Muscle layer of duodenum (tissue), 2 donors: ENCODE data around the gene NRDE2.

Experiments
- H3K27ac ChIP-seq: one replicate; pipeline ENCODE4 v1.7.0; 2013; ENCODE audit warnings: mild to moderate bottlenecking, low read length
- H3K27me3 ChIP-seq: one replicate; pipeline ENCODE4 v1.7.0; 2013; ENCODE audit warnings: low read depth, mild to moderate bottlenecking, control low read depth, low read length
- H3K36me3 ChIP-seq, 2 donors: one replicate each; pipeline ENCODE4 v1.7.0; 2013; ENCODE audit warnings: low read length in 2 of 2, control low read depth in 1 of 2, mild to moderate bottlenecking in 1 of 2; ENCODE audit not compliant: insufficient read depth in 2 of 2, control insufficient read depth in 1 of 2
- H3K4me1 ChIP-seq, 2 donors: one replicate each; pipeline ENCODE4 v1.7.0; 2013; ENCODE audit warnings: low read length in 2 of 2, mild to moderate bottlenecking in 2 of 2, control low read depth in 1 of 2, moderate library complexity in 1 of 2; ENCODE audit not compliant: insufficient read depth in 2 of 2, control insufficient read depth in 1 of 2
- H3K4me3 ChIP-seq, 2 donors: one replicate each; pipeline ENCODE4 v1.7.0; 2013; ENCODE audit warnings: low read length in 2 of 2, low read depth in 1 of 2, mild to moderate bottlenecking in 1 of 2
- H3K9me3 ChIP-seq, 2 donors: one replicate each; pipeline ENCODE4 v1.7.0; 2013; ENCODE audit warnings: low read length in 2 of 2, control low read depth in 1 of 2, mild to moderate bottlenecking in 1 of 2; ENCODE audit not compliant: control insufficient read depth in 1 of 2
- donor health status: healthy.

NRDE2 gene

GRCh38 chr14:90295870-90296516 lies 35.7 kb downstream of the NRDE2 start:
- Histone ChIP-seq H3K9me3 (no peaks in the 10 kb centered on the region), H3K4me1 (peaks cover 0 to 12% of the 10 kb centered on the region in 2 donors), H3K27me3 (no peaks in the 10 kb centered on the region), H3K27ac (peak overlapping the region; percentile 16), H3K4me3 (no peak overlapping the region), H3K36me3 (peaks cover 23 to 31% of the 10 kb centered on the region in 2 donors)

GRCh38 chr14:90294872-90295271 lies 36.9 kb downstream of the NRDE2 start:
- Histone ChIP-seq H3K4me1 (peaks cover 0 to 11% of the 10 kb centered on the region in 2 donors), H3K9me3 (no peaks in the 10 kb centered on the region), H3K36me3 (peaks cover 34 to 41% of the 10 kb centered on the region in 2 donors), H3K27me3 (no peaks in the 10 kb centered on the region), H3K4me3 (no peak overlapping the region), H3K27ac (no peak overlapping the region)

GRCh38 chr14:90293766-90294730 lies 37.7 kb downstream of the NRDE2 start:
- peaks cover 0 to 6% of the 10 kb centered on the region in 2 donors for H3K4me1 ChIP-seq
- no peak overlapping the region for H3K4me3 ChIP-seq
- H3K27me3 ChIP-seq = no peaks in the 10 kb centered on the region
- peaks cover 37 to 46% of the 10 kb centered on the region in 2 donors for H3K36me3 ChIP-seq
- no peaks in the 10 kb centered on the region for H3K9me3 ChIP-seq
- no peak overlapping the region for H3K27ac ChIP-seq

GRCh38 chr14:90291699-90292098 lies 40.0 kb downstream of the NRDE2 start:
- Histone ChIP-seq H3K36me3 (peaks cover 49 to 62% of the 10 kb centered on the region in 2 donors), H3K4me3 (no peak overlapping the region), H3K27ac (no peak overlapping the region), H3K9me3 (no peaks in the 10 kb centered on the region), H3K27me3 (no peaks in the 10 kb centered on the region), H3K4me1 (peaks cover 5 to 12% of the 10 kb centered on the region in 2 donors)

GRCh38 chr14:90290337-90291011 lies 41.3 kb downstream of the NRDE2 start:
- Histone ChIP-seq H3K4me3 (no peak overlapping the region), H3K27ac (no peak overlapping the region), H3K9me3 (no peaks in the 10 kb centered on the region), H3K36me3 (peaks cover 56 to 66% of the 10 kb centered on the region in 2 donors), H3K4me1 (peaks cover 5 to 7% of the 10 kb centered on the region in 2 donors), H3K27me3 (no peaks in the 10 kb centered on the region)

GRCh38 chr14:90288651-90289355 lies 42.9 kb downstream of the NRDE2 start:
- Histone ChIP-seq H3K4me1 (peaks cover 5 to 7% of the 10 kb centered on the region in 2 donors), H3K27me3 (no peaks in the 10 kb centered on the region), H3K27ac (no peak overlapping the region), H3K36me3 (peaks cover 60 to 67% of the 10 kb centered on the region in 2 donors), H3K4me3 (no peak overlapping the region), H3K9me3 (no peaks in the 10 kb centered on the region)

GRCh38 chr14:90287791-90288190 lies 44.0 kb downstream of the NRDE2 start:
- Histone ChIP-seq H3K27ac (no peak overlapping the region), H3K36me3 (peaks cover 54 to 74% of the 10 kb centered on the region in 2 donors), H3K27me3 (no peaks in the 10 kb centered on the region), H3K4me1 (peaks cover 5 to 7% of the 10 kb centered on the region in 2 donors), H3K9me3 (no peaks in the 10 kb centered on the region), H3K4me3 (no peak overlapping the region)

- no peaks in the 10 kb centered on the region for H3K4me1 ChIP-seq
- H3K27ac ChIP-seq = no peak overlapping the region
- H3K9me3 ChIP-seq = no peaks in the 10 kb centered on the region
- no peak overlapping the region for H3K4me3 ChIP-seq
- H3K36me3 ChIP-seq = peaks cover 29 to 89% of the 10 kb centered on the region in 2 donors
- no peaks in the 10 kb centered on the region for H3K27me3 ChIP-seq
These were observed 50.0 kb downstream of the NRDE2 start for GRCh38 chr14:90281756-90282155.

- Histone ChIP-seq H3K27me3 (no peaks in the 10 kb centered on the region), H3K4me1 (no peaks in the 10 kb centered on the region), H3K4me3 (no peak overlapping the region), H3K27ac (no peak overlapping the region), H3K36me3 (peaks cover 26 to 87% of the 10 kb centered on the region in 2 donors), H3K9me3 (no peaks in the 10 kb centered on the region)
These were observed 50.5 kb downstream of the NRDE2 start for GRCh38 chr14:90281261-90281660.

GRCh38 chr14:90280096-90280495 lies 51.6 kb downstream of the NRDE2 start:
- H3K27ac ChIP-seq = no peak overlapping the region
- H3K4me1 ChIP-seq = no peaks in the 10 kb centered on the region
- H3K36me3 ChIP-seq = peaks cover 20 to 86% of the 10 kb centered on the region in 2 donors

More at GRCh38 chr14:90280096-90280495, 51.6 kb downstream of the NRDE2 start:
- Histone ChIP-seq H3K4me3 (no peak overlapping the region), H3K27me3 (no peaks in the 10 kb centered on the region), H3K9me3 (no peaks in the 10 kb centered on the region)
